Cardiac muscle cell (in vitro differentiated cells and primary cell): ENCODE data around the gene REL. TPM values are rescaled to one million over a fixed set of nuclear protein-coding genes. Genes with fewer than 3 reads are reported as not detected.
A peak's percentile ranks its signal among the peaks of the same experiment; 100 is the strongest.

Experiments used
- DNase-seq, 2 donors: peaks; one replicate each; pipeline versions ENCODE4 v3.0.0 to v3.0.0-alpha.2; 2010 to 2017; ENCODE audit warnings: low read depth in 1 of 2, low spot score in 1 of 2
- H3K27ac ChIP-seq: fragments of 200-600 bp; sonication (generic); 2 replicates; pipeline ENCODE4 v1.5.1; 2016
- H3K27me3 ChIP-seq: fragments of 200-600 bp; sonication (generic); 2 replicates; pipeline ENCODE4 v1.6.0; 2016; ENCODE audit warnings: control low read depth
- H3K36me3 ChIP-seq: fragments of 200-600 bp; sonication (generic); 2 replicates; pipeline ENCODE4 v1.5.1; 2016; ENCODE audit warnings: control low read depth
- H3K4me1 ChIP-seq: fragments of 200-600 bp; sonication (generic); 2 replicates; pipeline ENCODE4 v1.8.1; 2017; ENCODE audit warnings: low read depth, mild to moderate bottlenecking, mixed run types
- H3K4me3 ChIP-seq: fragments of 200-600 bp; sonication (generic); 2 replicates; pipeline ENCODE4 v1.5.1; 2016; ENCODE audit warnings: mild to moderate bottlenecking
- H3K9me3 ChIP-seq: fragments of 200-600 bp; sonication (generic); 2 replicates; pipeline ENCODE4 v1.5.1; 2017; ENCODE audit warnings: low read depth, mild to moderate bottlenecking, control low read depth
- CTCF ChIP-seq: IDR thresholded peaks from 2 replicates; pipeline ENCODE4 v1.5.1; 2012; ENCODE audit warnings: low read depth, mild to moderate bottlenecking, low read length
- polyA plus RNA-seq: library from polyadenylated mRNA; unstranded; fragments of >200 nt; fragmentation: Nextera tagmentation; extraction: Ambion mirVana; gene quantifications from 2 replicates; pipeline ENCODE4 v1.2.1, GENCODE V29; 2016
- total RNA-seq: library from RNA; depleted of rRNA; stranded (reverse); fragments of >200 nt; gene quantifications from 2 replicates; pipeline ENCODE4 v1.2.3, GENCODE V29; 2016

Gene REL
- total and polyA plus RNA-seq, 2 experiments from 2014 or later, result 7.6 to 11.5 TPM

GRCh38 chr2:60844105-60844504 is 37.3 kb upstream of the REL start:
- H3K4me1 ChIP-seq, result peaks cover 7% of the 10 kb centered on the region
- H3K9me3 ChIP-seq, result no peaks in the 10 kb centered on the region
- no peak for DNase-seq

GRCh38 chr2:60847854-60848253 is 33.5 kb upstream of the REL start:
- no peaks in the 10 kb centered on the region for H3K9me3 ChIP-seq
- no peak for DNase-seq
- no peak for TF ChIP-seq CTCF
- no peaks in the 10 kb centered on the region for H3K36me3 ChIP-seq
- peak overlapping the region; percentile 51 for H3K27ac ChIP-seq
- H3K27me3 ChIP-seq, result no peaks in the 10 kb centered on the region
- peaks cover 7% of the 10 kb centered on the region for H3K4me1 ChIP-seq
- no peak overlapping the region for H3K4me3 ChIP-seq

More at GRCh38 chr2:60844105-60844504, 37.3 kb upstream of the REL start:
- TF ChIP-seq CTCF, result no peak
- no peaks in the 10 kb centered on the region for H3K36me3 ChIP-seq
- no peak overlapping the region for H3K27ac ChIP-seq
- no peaks in the 10 kb centered on the region for H3K27me3 ChIP-seq
- H3K4me3 ChIP-seq, result no peak overlapping the region

- Histone ChIP-seq H3K4me3 (no peak overlapping the region), H3K4me1 (peaks cover 7% of the 10 kb centered on the region), H3K9me3 (no peaks in the 10 kb centered on the region), H3K27me3 (no peaks in the 10 kb centered on the region), H3K27ac (no peak overlapping the region), H3K36me3 (no peaks in the 10 kb centered on the region)
- peak in 1 of 2 donors; percentile 54 for DNase-seq
- no peak for TF ChIP-seq CTCF
These were observed 32.2 kb upstream of the REL start for GRCh38 chr2:60849187-60849586.

GRCh38 chr2:60852282-60852860 is 29.0 kb upstream of the REL start:
- Histone ChIP-seq H3K4me3 (no peak overlapping the region), H3K4me1 (peaks cover 15% of the 10 kb centered on the region), H3K27ac (no peak overlapping the region), H3K9me3 (no peaks in the 10 kb centered on the region), H3K36me3 (no peaks in the 10 kb centered on the region), H3K27me3 (no peaks in the 10 kb centered on the region)
- no peak for TF ChIP-seq CTCF
- DNase-seq, result no peak

DNA sequence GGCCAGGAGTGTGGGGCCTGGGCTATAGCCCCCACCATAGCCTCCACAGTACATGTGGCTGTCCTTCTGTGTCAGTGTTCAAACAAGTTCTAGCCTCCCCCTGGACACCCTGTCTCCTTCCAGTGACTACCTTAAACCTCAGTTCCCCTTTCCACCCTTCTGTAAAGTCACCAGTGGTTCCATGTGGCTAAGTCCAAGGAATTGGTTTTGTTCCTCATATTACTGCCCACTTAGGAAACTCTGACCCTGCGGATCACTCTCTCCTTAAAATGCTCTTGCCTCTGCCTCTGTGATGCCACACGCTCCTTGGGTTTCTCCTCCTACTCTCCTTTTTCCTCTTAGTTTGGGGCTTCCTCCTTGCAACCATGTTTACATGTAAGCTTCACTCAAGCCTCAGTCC is 27.8 kb upstream of the REL start:
- Histone ChIP-seq H3K4me1 (peaks cover 10% of the 10 kb centered on the region), H3K27me3 (no peaks in the 10 kb centered on the region), H3K9me3 (no peaks in the 10 kb centered on the region), H3K4me3 (no peak overlapping the region), H3K27ac (no peak overlapping the region), H3K36me3 (no peaks in the 10 kb centered on the region)
- TF ChIP-seq CTCF, result no peak
- no peak for DNase-seq
